HepG2 (cell line): ENCODE measurements around the gene PRR36. TPM values are rescaled to one million over a fixed set of nuclear protein-coding genes. Genes with fewer than 3 reads are reported as not detected.

Experiments
- ELF3 ChIP-seq: IDR thresholded peaks from 2 replicates; pipeline ENCODE4 v1.6.1; 2016; ENCODE audit warnings: missing genetic modification reagents, missing compliant biosample characterization
- JARID2 ChIP-seq: sonication (generic); formaldehyde crosslinking; IDR thresholded peaks from 2 replicates; pipeline ENCODE4 v1.8.1; 2023; ENCODE audit warnings: missing genetic modification reagents, inconsistent platforms; ENCODE audit not compliant: insufficient replicate concordance
- JUN ChIP-seq: sonication (generic); formaldehyde crosslinking; IDR thresholded peaks from 2 replicates; pipeline ENCODE4 v1.4.0; 2020; ENCODE audit warnings: mild to moderate bottlenecking, missing genetic modification reagents
- KLF16 ChIP-seq, 2 experiments: sonication (generic) in 1 of 2; formaldehyde crosslinking in 1 of 2; IDR thresholded peaks; 2 replicates each; pipeline versions ENCODE4 v1.6.1 to v1.8.0; 2016 to 2023; ENCODE audit warnings: missing genetic modification reagents in 2 of 2, missing compliant biosample characterization in 1 of 2
- MXD4 ChIP-seq: IDR thresholded peaks from 2 replicates; pipeline ENCODE4 v1.6.1; 2016; ENCODE audit warnings: mild to moderate bottlenecking, missing biosample characterization, missing genetic modification reagents
- NCOR1 ChIP-seq: fragments of 200-600 bp; sonication (generic); IDR thresholded peaks from 2 replicates; pipeline ENCODE4 v1.7.0; 2017; ENCODE audit warnings: antibody characterized with exemption, low read length, borderline replicate concordance
- PHF20 ChIP-seq: sonication (generic); formaldehyde crosslinking; IDR thresholded peaks from 2 replicates; pipeline ENCODE4 v1.5.0; 2020; ENCODE audit warnings: mild to moderate bottlenecking, missing genetic modification reagents
- POLR2A ChIP-seq, 2 experiments: IDR thresholded peaks; 2 replicates each; pipeline ENCODE4 v1.6.1; 2011; ENCODE audit warnings: low read depth in 2 of 2, low read length in 2 of 2, mild to moderate bottlenecking in 1 of 2, moderate library complexity in 1 of 2; ENCODE audit not compliant: insufficient read depth in 1 of 2
- POLR2AphosphoS5 ChIP-seq: IDR thresholded peaks from 2 replicates; pipeline ENCODE4 v1.6.1; 2012; ENCODE audit warnings: low read depth, low read length
- RFX3 ChIP-seq: IDR thresholded peaks from 2 replicates; pipeline ENCODE4 v1.6.1; 2016; ENCODE audit warnings: missing biosample characterization, missing genetic modification reagents
- SIX1 ChIP-seq: sonication (generic); formaldehyde crosslinking; IDR thresholded peaks from 2 replicates; pipeline ENCODE4 v1.4.0; 2020; ENCODE audit warnings: missing genetic modification reagents, borderline replicate concordance
- SYNCRIP ChIP-seq: fragments of 200-400 bp; formaldehyde crosslinking; IDR thresholded peaks from 2 replicates; pipeline ENCODE4 v1.6.1; 2018; ENCODE audit warnings: mild to moderate bottlenecking, low read depth, low read length; ENCODE audit not compliant: insufficient read depth
- ZNF367 ChIP-seq: sonication (generic); formaldehyde crosslinking; IDR thresholded peaks from 2 replicates; pipeline ENCODE4 v1.4.0; 2020; ENCODE audit warnings: missing genetic modification reagents, borderline replicate concordance
- ZNF431 ChIP-seq: sonication (generic); formaldehyde crosslinking; IDR thresholded peaks from 2 replicates; pipeline ENCODE4 v1.9.0; 2022; ENCODE audit warnings: missing genetic modification reagents, low read depth, mild to moderate bottlenecking, borderline replicate concordance
- ZNF572 ChIP-seq: sonication (generic); formaldehyde crosslinking; IDR thresholded peaks from 2 replicates; pipeline ENCODE4 v1.5.1; 2020; ENCODE audit warnings: mild to moderate bottlenecking, missing genetic modification reagents
- ZNF597 ChIP-seq: sonication (generic); formaldehyde crosslinking; IDR thresholded peaks from 2 replicates; pipeline ENCODE4 v1.5.0; 2020; ENCODE audit warnings: missing genetic modification reagents
- ZNF678 ChIP-seq: sonication (generic); formaldehyde crosslinking; IDR thresholded peaks from 2 replicates; pipeline ENCODE4 v1.4.0; 2020; ENCODE audit warnings: mild to moderate bottlenecking, missing genetic modification reagents
- ZSCAN9 ChIP-seq: IDR thresholded peaks from 2 replicates; pipeline ENCODE4 v1.6.1; 2016; ENCODE audit warnings: borderline replicate concordance
- polyA plus RNA-seq, 8 experiments: library from polyadenylated mRNA; depleted of rRNA in 3 of 8; stranded (reverse) in 7 of 8; unstranded in 1 of 8; fragments of >200 nt; fragmentation: Illumina TruSeq in 4 of 8; extraction: Trizol in 4 of 8; gene quantifications; 2 replicates each; pipeline versions ENCODE4 v1.2.1 to v1.2.3, GENCODE V29; 2011 to 2016; ENCODE audit warnings: low read depth in 4 of 8, missing spikeins in 1 of 8, mixed read lengths in 1 of 8; ENCODE audit not compliant: insufficient read depth in 1 of 8
- total RNA-seq, 5 experiments: library from RNA; depleted of rRNA; stranded (reverse); fragments of >200 nt; fragmentation: Illumina TruSeq; extraction: Trizol; gene quantifications; 2 replicates each; pipeline ENCODE4 v1.2.3, GENCODE V29; 2016; ENCODE audit warnings: low read depth in 1 of 5
- TF ChIP-seq, protein P1 (sequence below): sonication (generic); formaldehyde crosslinking; IDR thresholded peaks from 2 replicates; pipeline ENCODE4 v1.4.0; 2020; ENCODE audit warnings: missing genetic modification reagents, borderline replicate concordance
- TF ChIP-seq, protein P2 (sequence below): sonication (generic); formaldehyde crosslinking; IDR thresholded peaks from 2 replicates; pipeline ENCODE4 v1.4.0; 2020; ENCODE audit warnings: missing genetic modification reagents, low read depth, mild to moderate bottlenecking, borderline replicate concordance
- TF ChIP-seq, protein P3 (sequence below): sonication (generic); formaldehyde crosslinking; IDR thresholded peaks from 2 replicates; pipeline ENCODE4 v1.5.0; 2020; ENCODE audit warnings: mild to moderate bottlenecking, missing genetic modification reagents
- TF ChIP-seq, protein P4 (sequence below): sonication (generic); formaldehyde crosslinking; IDR thresholded peaks from 2 replicates; pipeline ENCODE4 v1.8.0; 2022; ENCODE audit warnings: missing genetic modification reagents, mild to moderate bottlenecking, borderline replicate concordance

Gene PRR36
- total and polyA plus RNA-seq, 2 of the 13 experiments (the other 11 are each of a cell fraction or from before 2014, with no cell fraction given): 0.07 to 0.17 TPM

- TF ChIP-seq, protein P1, sequence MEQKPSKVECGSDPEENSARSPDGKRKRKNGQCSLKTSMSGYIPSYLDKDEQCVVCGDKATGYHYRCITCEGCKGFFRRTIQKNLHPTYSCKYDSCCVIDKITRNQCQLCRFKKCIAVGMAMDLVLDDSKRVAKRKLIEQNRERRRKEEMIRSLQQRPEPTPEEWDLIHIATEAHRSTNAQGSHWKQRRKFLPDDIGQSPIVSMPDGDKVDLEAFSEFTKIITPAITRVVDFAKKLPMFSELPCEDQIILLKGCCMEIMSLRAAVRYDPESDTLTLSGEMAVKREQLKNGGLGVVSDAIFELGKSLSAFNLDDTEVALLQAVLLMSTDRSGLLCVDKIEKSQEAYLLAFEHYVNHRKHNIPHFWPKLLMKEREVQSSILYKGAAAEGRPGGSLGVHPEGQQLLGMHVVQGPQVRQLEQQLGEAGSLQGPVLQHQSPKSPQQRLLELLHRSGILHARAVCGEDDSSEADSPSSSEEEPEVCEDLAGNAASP (CRISPR knock-in tag): peak; percentile 73
- TF ChIP-seq, protein P2, sequence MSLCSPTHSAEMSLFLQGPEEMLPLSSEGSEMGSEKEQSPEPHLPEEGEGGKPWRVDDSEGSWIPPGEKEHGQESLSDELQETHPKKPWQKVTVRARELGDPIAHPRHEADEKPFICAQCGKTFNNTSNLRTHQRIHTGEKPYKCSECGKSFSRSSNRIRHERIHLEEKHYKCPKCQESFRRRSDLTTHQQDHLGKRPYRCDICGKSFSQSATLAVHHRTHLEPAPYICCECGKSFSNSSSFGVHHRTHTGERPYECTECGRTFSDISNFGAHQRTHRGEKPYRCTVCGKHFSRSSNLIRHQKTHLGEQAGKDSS (CRISPR knock-in tag): peak; percentile 93
- TF ChIP-seq JUN (CRISPR knock-in tag): peak; percentile 76; the same call in 1 of the 2 replicates
- peak; percentile 81; the same call in 1 of the 2 replicates for TF ChIP-seq ELF3 (CRISPR knock-in tag)
- peak; percentile 55; the same call in 1 of the 2 replicates for TF ChIP-seq NCOR1
- TF ChIP-seq, protein P3, sequence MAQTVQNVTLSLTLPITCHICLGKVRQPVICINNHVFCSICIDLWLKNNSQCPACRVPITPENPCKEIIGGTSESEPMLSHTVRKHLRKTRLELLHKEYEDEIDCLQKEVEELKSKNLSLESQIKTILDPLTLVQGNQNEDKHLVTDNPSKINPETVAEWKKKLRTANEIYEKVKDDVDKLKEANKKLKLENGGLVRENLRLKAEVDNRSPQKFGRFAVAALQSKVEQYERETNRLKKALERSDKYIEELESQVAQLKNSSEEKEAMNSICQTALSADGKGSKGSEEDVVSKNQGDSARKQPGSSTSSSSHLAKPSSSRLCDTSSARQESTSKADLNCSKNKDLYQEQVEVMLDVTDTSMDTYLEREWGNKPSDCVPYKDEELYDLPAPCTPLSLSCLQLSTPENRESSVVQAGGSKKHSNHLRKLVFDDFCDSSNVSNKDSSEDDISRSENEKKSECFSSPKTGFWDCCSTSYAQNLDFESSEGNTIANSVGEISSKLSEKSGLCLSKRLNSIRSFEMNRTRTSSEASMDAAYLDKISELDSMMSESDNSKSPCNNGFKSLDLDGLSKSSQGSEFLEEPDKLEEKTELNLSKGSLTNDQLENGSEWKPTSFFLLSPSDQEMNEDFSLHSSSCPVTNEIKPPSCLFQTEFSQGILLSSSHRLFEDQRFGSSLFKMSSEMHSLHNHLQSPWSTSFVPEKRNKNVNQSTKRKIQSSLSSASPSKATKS (CRISPR knock-in tag): peak; percentile 38; the same call in 1 of the 2 replicates
- TF ChIP-seq ZNF572: peak; percentile 52; the same call in 1 of the 2 replicates
- TF ChIP-seq POLR2A (IDR thresholded peaks at IDR 0.05; ENCODE audit: insufficient read depth in 1 of 2, low read depth in 2 of 2, low read length in 2 of 2): no peak
- peak; percentile 33; the same call in 1 of the 2 replicates for TF ChIP-seq PHF20 (CRISPR knock-in tag)
- TF ChIP-seq, protein P4, sequence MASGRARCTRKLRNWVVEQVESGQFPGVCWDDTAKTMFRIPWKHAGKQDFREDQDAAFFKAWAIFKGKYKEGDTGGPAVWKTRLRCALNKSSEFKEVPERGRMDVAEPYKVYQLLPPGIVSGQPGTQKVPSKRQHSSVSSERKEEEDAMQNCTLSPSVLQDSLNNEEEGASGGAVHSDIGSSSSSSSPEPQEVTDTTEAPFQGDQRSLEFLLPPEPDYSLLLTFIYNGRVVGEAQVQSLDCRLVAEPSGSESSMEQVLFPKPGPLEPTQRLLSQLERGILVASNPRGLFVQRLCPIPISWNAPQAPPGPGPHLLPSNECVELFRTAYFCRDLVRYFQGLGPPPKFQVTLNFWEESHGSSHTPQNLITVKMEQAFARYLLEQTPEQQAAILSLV (CRISPR knock-in tag): peak; percentile 98
- TF ChIP-seq ZNF367 (CRISPR knock-in tag): 0 out of 2 replicates have a peak, but pooled peaks have one; percentile 46
- 0 out of 2 replicates have a peak, but pooled peaks have one; percentile 42 for TF ChIP-seq ZNF431 (CRISPR knock-in tag)
- TF ChIP-seq MXD4: peak; percentile 89
- TF ChIP-seq JARID2 (CRISPR knock-in tag): peak; percentile 93
- peak; percentile 75 for TF ChIP-seq RFX3 (CRISPR knock-in tag)
- no peak for TF ChIP-seq SIX1 (CRISPR knock-in tag)
- TF ChIP-seq ZNF597 (CRISPR knock-in tag): no peak
- TF ChIP-seq POLR2AphosphoS5: no peak
- TF ChIP-seq KLF16 (CRISPR knock-in tag; IDR thresholded peaks at IDR 0.05): peak in 1 of 2 experiments; percentile 95; a peak in 2 of 4 replicates
- TF ChIP-seq SYNCRIP: no peak
- TF ChIP-seq ZSCAN9: peak; percentile 65; the same call in 1 of the 2 replicates
- peak; percentile 86; the same call in 1 of the 2 replicates for TF ChIP-seq ZNF678 (CRISPR knock-in tag)
Observed at GRCh38 chr19:7852851-7853769, 21.1 kb downstream of the PRR36 start (continued).
